ENCODE measurements around the gene VRTN. TPM values are rescaled to one million over a fixed set of nuclear protein-coding genes. Genes with fewer than 3 reads are reported as not detected.

The VRTN gene, protein sequence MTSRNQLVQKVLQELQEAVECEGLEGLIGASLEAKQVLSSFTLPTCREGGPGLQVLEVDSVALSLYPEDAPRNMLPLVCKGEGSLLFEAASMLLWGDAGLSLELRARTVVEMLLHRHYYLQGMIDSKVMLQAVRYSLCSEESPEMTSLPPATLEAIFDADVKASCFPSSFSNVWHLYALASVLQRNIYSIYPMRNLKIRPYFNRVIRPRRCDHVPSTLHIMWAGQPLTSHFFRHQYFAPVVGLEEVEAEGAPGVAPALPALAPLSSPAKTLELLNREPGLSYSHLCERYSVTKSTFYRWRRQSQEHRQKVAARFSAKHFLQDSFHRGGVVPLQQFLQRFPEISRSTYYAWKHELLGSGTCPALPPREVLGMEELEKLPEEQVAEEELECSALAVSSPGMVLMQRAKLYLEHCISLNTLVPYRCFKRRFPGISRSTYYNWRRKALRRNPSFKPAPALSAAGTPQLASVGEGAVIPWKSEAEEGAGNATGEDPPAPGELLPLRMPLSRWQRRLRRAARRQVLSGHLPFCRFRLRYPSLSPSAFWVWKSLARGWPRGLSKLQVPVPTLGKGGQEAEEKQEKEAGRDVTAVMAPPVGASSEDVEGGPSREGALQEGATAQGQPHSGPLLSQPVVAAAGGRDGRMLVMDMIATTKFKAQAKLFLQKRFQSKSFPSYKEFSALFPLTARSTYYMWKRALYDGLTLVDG
- not detected for total RNA-seq

DNA sequence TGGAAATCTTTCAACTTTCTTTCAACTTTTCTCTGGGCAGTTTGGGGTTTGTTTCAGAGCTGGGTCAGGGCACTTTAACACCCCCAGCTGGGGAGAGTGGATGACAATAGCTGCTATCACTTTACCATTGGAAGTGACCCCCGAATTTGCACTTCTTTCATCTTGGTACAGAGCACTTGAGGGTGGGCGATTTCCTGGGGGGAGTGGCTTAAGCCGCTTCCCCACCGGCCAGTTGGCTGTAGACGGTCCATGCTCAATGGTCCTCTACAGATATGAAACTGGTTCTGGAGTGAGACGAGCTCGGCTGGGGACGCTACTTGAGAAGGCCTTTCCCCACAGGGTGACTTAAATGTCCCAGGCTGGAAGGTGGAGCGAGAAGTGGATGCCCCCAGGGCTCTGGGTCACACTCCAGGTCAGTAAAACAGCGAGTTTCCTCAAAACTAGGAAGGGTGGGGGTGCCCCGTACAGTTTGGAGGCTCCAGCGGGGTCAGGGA, at the start of gene VRTN:
VRTN (plus strand) TSS at position 231 of the 494 bp plus-strand sequence. CDS start 8,313 bp downstream, outside the sequence.
- no peaks in the 10 kb centered on the region for H3K36me3 ChIP-seq
- H3K4me1 ChIP-seq: no peaks in the 10 kb centered on the region
- TF ChIP-seq, protein P1, sequence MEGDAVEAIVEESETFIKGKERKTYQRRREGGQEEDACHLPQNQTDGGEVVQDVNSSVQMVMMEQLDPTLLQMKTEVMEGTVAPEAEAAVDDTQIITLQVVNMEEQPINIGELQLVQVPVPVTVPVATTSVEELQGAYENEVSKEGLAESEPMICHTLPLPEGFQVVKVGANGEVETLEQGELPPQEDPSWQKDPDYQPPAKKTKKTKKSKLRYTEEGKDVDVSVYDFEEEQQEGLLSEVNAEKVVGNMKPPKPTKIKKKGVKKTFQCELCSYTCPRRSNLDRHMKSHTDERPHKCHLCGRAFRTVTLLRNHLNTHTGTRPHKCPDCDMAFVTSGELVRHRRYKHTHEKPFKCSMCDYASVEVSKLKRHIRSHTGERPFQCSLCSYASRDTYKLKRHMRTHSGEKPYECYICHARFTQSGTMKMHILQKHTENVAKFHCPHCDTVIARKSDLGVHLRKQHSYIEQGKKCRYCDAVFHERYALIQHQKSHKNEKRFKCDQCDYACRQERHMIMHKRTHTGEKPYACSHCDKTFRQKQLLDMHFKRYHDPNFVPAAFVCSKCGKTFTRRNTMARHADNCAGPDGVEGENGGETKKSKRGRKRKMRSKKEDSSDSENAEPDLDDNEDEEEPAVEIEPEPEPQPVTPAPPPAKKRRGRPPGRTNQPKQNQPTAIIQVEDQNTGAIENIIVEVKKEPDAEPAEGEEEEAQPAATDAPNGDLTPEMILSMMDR (IDR thresholded peaks at IDR 0.05): no peak
- TF ChIP-seq POLR2AphosphoS5 (IDR thresholded peaks at IDR 0.05): no peak
- TF ChIP-seq POLR2A (IDR thresholded peaks at IDR 0.05): no peak
- no peak for DNase-seq (ENCODE audit: low spot score in 2 of 2)
- intact Hi-C loops (cut with DNase I; ENCODE audit: low total_unique reads): no loop called here
- no peak within 1 kb of the TSS for H3K4me3 ChIP-seq
- H3K9me3 ChIP-seq: no peaks in the 10 kb centered on the region
- H3K27ac ChIP-seq: no peak within 1 kb of the TSS
- H3K27me3 ChIP-seq: no peaks in the 10 kb centered on the region

DNA sequence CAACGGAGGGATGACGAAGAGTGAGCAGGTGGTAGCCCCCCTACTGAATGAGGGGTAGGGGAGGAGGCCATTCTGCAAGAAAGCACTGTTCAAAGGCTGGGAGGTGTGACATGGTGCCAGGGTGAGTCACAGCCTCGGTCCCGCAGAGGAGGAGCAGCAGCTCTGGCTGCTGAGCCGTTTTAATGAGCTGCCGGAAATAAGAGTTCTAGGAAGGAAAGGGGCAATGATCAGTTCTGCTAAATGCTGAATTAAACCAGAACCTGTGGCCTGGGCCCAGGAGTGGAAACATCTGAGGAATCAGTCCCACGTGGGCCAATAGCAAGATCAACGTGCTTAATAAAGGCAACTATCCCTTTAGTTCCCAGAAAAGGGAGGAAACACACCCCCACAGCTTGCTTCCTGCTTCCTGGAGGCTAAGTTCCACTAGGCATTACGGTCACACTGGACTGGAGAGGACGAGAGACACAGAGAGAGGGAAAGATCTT, 49.2 kb upstream of the VRTN start:
- no peaks in the 10 kb centered on the region for H3K4me1 ChIP-seq
- no peaks in the 10 kb centered on the region for H3K9me3 ChIP-seq
- TF ChIP-seq POLR2AphosphoS5 (IDR thresholded peaks at IDR 0.05): peak in 1 of 3 donors; percentile 15
- TF ChIP-seq, protein P1 (IDR thresholded peaks at IDR 0.05): no peak
- H3K27ac ChIP-seq: peak overlapping the region; percentile 25 to 81
- intact Hi-C loops (cut with DNase I; ENCODE audit: low total_unique reads): no loop called here
- H3K4me3 ChIP-seq: no peak overlapping the region
- no peaks in the 10 kb centered on the region for H3K27me3 ChIP-seq
- no peaks in the 10 kb centered on the region for H3K36me3 ChIP-seq
- no peak for DNase-seq (ENCODE audit: low spot score in 2 of 2)

DNA sequence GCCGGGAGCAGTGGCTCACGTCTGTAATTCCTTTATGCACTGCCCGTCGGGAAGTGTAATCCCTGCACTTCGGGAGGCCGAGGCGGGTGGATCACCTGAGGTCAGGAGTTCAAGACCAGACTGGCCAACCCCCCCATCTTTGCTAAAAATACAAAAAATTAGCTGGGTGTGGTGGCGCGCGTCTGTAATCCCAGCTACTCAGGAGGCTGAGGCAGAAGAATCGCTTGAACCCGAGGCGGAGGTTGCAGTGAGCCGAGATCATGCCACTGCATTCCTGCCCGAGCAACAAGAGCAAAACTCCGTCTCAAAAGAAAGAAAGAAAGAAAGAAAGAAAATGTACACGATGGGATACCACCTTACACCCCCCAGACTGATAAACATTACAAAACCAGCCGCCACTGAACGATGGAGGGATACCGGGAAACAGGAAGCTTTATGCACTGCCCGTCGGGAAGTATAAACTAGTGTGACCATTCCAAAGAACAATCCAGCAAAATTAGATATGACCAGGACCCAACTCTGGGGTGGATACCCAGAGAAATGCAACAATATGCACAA, 46.6 kb upstream of the VRTN start:
- no peaks in the 10 kb centered on the region for H3K36me3 ChIP-seq
- no peaks in the 10 kb centered on the region for H3K9me3 ChIP-seq
- no peak overlapping the region for H3K27ac ChIP-seq
- H3K4me1 ChIP-seq: no peaks in the 10 kb centered on the region
- no peak for DNase-seq (ENCODE audit: low spot score in 2 of 2)
- intact Hi-C loops (cut with DNase I; ENCODE audit: low total_unique reads): no loop called here
- H3K4me3 ChIP-seq: peak overlapping the region; percentile 92 to 96 (median 94)
- TF ChIP-seq POLR2A (IDR thresholded peaks at IDR 0.05) (no peak), POLR2AphosphoS5 (IDR thresholded peaks at IDR 0.05) (no peak)
- TF ChIP-seq, protein P1 (IDR thresholded peaks at IDR 0.05): no peak
- H3K27me3 ChIP-seq: no peaks in the 10 kb centered on the region

DNA sequence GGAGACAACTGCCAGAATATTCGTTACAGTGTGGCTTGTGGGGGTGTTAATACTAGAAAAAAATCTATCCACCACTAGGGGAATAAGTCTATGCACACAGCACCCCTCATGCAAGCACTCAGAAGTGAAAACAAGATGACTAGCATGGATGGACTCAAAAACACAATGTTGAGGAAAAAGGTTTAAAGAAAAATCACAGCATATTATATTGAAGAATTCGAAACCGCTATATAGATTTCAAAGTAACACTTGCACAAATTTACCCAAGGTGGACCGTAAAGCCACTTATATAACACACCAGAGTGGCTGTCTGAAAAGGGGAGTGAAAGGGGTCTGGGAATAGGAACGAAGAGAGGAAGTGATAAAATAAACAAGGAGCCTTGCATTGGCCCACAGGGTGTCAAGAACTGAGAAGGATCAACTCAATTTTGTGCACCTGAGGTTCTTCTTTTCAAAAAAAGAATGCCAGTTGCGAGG, 46.1 kb upstream of the VRTN start:
- TF ChIP-seq, protein P1 (IDR thresholded peaks at IDR 0.05): peak in 2 of 3 donors; percentile 46
- no peak for TF ChIP-seq POLR2AphosphoS5 (IDR thresholded peaks at IDR 0.05)
- Histone ChIP-seq H3K4me3 (peak overlapping the region; percentile 92 to 96 (median 94)), H3K36me3 (no peaks in the 10 kb centered on the region), H3K27ac (peak overlapping the region; percentile 85 to 95), H3K27me3 (no peaks in the 10 kb centered on the region), H3K4me1 (no peaks in the 10 kb centered on the region), H3K9me3 (no peaks in the 10 kb centered on the region)
- intact Hi-C loops (cut with DNase I; ENCODE audit: low total_unique reads): no loop called here
- no peak for DNase-seq (ENCODE audit: low spot score in 2 of 2)
